GM19023 (cell line): ENCODE measurements around the gene OR5D16.
"Not testable (repeated sequence)": the region's sequence is repeated elsewhere in the genome, so short reads cannot be mapped to it uniquely, and the experiment has no call there.

Experiments used
- ATAC-seq: cut with Tn5 transposase; IDR thresholded peaks from one replicate; pipeline ENCODE4 v1.9.1; 2021; ENCODE audit warnings: mild to moderate bottlenecking, moderate library complexity; ENCODE audit not compliant: unreplicated experiment

The OR5D16 gene

DNA sequence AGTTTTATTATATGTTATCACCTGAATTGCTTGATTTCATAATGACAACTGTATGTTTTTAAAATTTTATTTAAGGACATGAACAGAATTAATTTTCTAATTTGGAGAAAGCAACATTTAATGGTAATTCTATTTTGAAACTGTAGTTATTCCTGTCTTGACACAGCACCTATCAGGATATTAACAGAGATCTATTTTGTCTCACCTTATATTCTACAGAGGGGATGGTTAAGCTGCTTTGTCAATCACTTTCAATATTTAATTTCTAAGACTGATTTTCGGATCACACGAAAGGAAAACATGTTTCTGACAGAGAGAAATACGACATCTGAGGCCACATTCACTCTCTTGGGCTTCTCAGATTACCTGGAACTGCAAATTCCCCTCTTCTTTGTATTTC is at the start of gene OR5D16:
TSS of gene OR5D16 (plus strand) at position 301 of the 400 bp plus-strand sequence. CDS start at position 301, 0 bp downstream.
- ATAC-seq = no peak

DNA sequence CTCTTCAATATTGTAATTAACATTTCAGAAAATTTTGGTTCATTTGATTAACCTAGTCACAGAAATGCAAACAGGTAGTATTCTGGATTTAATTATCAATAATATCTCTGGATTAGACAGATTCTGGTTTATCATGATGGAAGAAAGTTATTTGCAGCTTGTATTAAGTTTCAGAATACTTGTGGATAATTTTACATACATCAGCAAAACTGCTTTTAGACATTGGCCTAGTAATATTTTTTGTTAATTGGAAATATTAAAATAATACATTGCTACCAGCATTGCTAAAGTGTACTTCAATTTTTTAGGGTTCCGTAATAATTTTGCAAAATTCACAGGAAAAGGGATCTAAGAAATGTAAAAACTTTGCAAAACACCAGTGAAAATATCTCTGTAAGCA is 46.9 kb upstream of the OR5D16 start:
- no peak for ATAC-seq

DNA sequence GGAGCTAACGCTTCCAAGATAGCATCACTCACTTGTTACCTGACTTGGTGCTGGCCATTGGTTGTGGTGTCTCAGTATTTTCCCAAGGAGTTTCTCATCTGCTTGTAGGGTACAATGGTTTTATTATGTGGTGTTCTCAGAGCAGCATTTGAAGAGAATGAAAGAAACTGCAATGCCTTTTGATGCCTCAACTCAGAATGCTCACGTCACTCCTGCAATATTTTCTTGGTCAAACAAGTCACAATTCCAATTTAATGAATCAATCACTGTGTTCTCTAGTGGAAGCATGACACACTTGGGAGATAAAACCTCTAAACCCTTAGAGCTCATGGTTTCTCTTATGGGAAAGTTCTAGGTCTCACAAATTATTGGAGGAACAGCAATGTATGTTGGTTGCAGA is 45.2 kb upstream of the OR5D16 start:
- ATAC-seq = no peak

DNA sequence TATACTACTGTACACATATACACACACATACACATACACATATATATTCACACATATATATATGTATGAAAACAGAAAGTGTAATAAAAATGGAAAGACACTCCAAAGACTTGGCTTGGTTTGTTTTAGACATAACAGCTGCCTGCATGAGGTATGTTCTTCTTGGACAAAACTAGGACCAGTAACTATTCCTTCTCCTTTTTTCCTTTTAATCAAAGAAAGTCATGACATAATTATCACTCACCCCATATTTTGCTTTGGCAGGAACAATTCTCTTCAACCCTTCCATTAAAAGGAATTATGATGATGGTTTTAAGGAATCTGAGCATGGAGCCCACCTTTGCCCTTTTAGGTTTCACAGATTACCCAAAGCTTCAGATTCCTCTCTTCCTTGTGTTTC is 43.3 kb upstream of the OR5D16 start, which contains the start of gene OR5D14:
TSS of gene OR5D14 (plus strand) at position 301 of the 400 bp plus-strand sequence. CDS start at position 301, 0 bp downstream.
- ATAC-seq = no peak

DNA sequence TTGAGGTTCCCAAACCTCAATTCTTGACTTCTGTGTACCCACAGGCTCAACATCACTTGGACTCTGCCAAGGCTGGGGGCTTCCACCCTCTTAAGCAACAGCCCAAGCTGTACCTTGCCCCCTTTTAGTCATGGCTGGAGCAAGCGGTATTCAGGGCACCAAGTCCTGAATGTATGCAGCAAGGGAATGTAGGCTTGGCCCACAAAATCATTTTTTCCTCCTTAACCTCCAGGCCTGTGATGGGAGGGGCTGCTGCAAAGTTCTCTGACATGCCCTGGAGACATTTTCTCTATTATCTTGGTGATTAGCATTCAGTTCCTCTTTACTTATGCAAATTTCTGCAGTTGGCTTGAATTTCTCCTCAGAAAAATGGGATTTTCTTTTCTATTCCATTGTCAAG is 32.3 kb upstream of the OR5D16 start:
- no peak for ATAC-seq

DNA sequence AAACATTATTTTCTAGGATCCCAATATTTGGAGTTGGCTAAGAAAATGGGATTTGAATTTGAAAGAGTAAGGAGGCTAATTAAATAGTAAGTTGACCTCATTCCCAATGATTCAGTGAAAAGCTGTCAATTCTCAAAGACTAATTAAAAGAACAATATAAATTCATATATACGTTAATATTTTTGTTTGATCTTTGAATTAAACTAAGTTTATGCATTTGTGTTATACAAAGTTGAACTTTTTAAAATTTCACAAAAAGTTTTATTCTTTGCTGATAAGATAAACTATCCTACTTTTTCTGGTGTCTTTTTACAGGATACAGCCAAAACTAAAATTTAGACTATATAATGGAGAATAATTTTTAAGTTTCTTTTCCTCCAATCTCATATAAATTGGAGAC is 27.5 kb upstream of the OR5D16 start, which contains the start of gene OR5L1:
TSS of gene OR5L1 (plus strand) at position 301 of the 400 bp plus-strand sequence. CDS start 100 bp downstream, outside the sequence.
- ATAC-seq = no peak

DNA sequence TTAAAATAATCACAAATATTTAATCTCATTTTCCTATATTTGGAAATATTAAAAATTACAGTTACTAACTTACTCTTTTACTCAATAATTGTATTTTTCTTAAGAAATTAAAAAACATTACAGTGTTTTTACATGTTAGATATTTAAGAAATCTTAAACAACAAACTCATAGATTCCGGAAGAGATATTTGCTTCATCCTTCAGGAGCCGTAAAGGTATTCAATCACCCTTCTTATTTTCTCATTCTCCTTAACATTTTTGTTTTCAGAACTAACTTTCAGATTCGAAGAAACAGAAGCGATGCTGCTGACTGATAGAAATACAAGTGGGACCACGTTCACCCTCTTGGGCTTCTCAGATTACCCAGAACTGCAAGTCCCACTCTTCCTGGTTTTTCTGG is 19.2 kb upstream of the OR5D16 start, which contains the start of gene OR5D18:
TSS of gene OR5D18 (plus strand) at position 301 of the 400 bp plus-strand sequence. CDS start at position 301, 0 bp downstream.
- no peak for ATAC-seq

DNA sequence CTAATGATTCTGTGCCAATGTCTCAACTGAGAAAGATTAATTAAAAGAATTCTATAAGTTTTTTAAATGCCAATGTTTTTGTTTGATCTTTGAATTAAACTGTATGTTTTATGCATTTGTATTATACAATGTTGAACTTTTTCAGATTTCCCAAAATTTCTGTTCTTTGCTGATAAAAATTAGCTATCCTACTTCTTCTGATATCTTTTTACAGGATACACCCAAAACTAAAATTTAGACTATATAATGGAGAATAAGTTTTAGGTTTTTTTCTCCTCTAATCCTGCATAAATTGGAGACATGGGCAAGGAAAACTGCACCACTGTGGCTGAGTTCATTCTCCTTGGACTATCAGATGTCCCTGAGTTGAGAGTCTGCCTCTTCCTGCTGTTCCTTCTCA is 11.6 kb upstream of the OR5D16 start, which contains the start of gene OR5L2:
TSS of gene OR5L2 (plus strand) at position 301 of the 400 bp plus-strand sequence. CDS start at position 301, 0 bp downstream.
- ATAC-seq = no peak

DNA sequence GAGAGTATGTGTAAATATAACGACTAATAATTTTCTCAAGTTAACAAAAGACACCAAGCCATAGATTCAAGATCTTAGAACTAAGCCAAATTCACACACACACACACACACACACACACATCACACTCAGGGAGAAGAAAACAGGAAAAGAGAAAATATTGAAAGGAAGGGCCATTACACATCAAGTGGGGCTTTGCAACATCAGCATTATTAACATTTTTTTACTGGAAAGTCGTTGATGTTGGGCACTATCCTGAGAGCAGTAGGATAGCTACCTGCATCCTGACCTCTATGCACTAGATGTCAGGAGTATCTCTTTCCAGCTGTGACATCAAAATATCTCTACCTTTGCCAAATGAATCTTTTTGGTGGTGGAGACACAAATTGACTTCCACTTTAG is 8.9 kb downstream of the OR5D16 start:
- no peak for ATAC-seq

DNA sequence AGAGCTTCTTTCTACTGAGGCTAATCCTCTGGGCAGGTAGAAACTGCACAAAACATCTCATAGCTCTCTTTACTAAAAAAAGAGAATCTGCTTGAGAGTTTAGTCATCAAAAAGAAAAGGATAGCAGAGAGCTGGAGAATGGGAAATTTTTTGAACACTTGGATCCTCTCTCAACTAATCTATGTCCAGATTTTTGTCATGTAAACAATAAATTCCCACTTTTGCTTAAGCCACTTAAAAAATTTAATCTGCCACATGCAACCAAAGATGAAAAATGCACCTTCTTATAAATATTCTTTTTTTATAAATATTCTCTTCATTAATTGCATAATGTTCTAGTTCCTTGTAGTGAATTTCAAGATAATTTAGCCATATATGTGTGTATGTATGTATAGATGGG is 10.5 kb downstream of the OR5D16 start:
- no peak for ATAC-seq

DNA sequence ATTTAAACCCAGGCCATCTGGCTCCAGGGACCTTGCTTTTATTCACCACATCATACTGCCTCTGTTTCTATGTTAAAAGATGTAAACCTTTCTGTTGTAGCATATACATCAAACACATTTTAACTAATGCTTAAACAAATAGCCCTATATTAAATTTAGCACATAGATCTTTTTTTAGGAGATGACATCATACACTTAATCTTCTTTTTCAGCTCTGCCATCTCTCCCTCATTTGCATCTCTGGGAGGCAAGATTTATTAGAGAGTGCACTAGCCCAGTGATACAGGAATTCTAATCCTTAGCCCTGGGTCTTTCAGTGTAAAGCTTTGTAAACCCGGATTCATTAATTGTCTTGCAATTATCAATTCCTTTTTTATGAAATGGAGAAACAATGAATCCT is 13.6 kb downstream of the OR5D16 start:
- ATAC-seq = no peak

DNA sequence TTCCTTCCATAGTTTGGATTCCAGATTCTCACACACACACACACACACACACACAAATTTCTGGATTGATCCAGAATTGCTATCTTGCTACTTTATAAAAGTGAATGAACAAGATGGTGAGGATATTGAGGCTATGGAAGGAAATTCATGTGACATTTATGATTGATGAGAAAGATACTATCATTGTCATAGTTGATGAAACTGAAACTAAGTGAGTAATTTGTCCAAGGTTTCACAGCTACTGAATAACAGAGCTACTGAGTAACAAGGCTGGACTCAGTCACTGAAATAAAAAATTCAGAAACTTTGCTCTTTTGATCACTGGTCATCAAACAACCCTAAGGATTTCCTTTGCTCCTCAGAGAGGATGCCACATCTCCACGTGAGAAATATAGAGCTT is 16.2 kb downstream of the OR5D16 start:
- no peak for ATAC-seq

DNA sequence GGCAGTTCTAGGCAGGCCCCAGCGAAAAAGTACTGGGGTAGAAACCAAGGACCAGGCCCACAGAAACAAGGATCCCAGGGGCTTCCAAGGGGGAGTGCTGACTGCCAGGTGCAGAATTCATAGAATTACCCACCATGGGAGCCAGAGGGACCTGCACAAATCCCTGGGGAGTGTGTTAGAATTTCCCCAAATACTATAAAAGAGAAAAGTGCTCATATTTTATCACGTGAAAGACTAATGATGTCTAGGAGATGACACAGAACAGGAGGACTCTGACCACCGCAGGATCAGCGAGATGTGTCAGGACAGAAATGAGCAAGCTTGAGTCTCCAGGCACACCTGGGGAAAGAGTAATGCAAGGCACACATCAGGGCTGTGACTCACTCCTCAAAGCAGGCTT is 28.8 kb downstream of the OR5D16 start:
- not testable (repeated sequence) for ATAC-seq

DNA sequence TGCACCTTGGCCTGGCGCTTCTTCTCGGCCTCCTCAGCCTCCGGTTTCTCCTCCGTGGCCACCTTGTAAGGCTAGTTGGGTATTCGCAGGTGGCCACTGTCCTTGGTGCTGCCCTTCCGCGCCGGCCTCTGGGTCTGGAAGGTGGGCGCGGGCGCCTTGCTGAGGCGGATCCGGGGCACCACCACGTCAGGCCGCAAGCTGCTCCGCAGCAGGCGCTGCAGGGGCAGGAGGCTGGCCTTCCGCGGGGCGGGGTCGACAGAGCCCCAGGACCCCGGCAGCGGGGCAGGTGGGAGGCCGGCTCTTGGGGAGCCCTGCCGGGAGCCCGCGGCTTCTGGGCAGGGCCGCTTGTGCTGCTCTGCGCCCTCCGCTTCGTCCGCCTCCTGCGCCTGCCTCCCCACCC is 34.2 kb downstream of the OR5D16 start:
- not testable (repeated sequence) for ATAC-seq

DNA sequence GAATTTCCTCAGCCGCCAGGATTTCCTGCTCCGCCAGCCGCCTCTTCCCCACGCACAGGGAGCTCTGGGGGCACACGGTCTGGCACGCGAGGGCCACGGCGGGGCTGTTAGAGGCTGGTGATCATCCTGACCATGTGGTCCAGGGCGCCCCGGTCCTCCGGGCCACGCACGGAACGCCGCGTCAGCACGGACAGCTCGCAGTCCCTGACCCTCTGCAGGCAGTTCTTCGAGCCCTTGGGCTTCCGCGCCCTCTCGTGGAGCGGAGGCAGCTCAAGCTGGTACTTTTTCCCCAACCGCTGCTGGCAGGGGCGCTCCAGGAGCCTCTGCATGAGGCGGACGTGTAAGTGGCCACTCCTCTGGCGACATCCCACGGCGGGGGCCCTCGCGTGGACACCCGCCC is 34.6 kb downstream of the OR5D16 start:
- ATAC-seq = not testable (repeated sequence)

DNA sequence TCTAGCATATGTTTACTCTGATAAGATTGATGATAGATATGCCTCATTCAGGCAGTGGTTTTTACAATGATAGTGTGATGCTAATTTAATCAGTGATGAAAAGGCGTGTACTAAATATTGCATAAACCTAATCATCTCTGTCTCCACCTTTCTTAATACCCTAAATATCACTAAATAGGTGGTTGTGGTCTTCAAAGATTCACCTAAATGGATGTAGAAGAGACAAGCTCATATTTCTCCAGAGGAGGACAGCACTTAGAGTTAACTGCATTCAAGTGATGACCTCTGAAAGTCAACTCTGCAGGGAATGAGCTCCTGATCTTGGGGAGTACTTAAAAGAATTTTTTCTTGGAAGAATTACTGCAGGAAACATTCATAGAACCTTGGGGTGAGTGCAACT is 44.4 kb downstream of the OR5D16 start, which contains the start of gene TRIM51:
TSS of gene TRIM51 (plus strand) at position 301 of the 400 bp plus-strand sequence. CDS start 2,132 bp downstream, outside the sequence.
- not testable (repeated sequence) for ATAC-seq

DNA sequence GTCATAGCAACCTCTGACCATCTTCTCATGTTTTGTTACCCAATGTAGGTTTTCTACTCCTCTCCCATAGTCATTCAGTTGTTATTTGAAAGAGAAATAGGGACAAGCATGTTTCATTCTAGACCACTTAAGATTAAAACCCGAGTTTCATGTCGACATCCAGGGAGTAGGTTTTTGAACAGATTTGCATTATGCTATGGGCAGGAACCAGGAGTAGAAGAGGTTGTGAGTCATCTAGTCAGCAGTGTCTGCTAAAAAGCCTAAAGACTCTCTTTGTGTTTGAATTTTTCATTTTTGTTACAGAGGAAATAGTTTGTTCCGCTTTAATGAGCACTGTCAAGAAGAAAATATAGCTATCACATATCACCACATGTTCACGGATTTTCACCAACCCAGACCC is 46.4 kb downstream of the OR5D16 start:
- not testable (repeated sequence) for ATAC-seq

DNA sequence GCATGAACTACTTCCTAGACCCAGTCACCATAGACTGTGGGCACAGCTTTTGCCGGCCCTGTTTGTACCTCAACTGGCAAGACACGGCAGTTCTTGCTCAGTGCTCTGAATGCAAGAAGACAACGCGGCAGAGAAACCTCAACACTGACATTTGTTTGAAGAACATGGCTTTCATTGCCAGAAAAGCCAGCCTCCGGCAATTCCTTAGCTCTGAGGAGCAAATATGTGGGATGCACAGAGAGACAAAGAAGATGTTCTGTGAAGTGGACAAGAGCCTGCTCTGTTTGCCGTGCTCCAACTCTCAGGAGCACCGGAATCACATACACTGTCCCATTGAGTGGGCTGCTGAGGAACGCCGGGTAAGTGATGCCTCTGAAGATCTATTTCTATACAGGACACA is 46.9 kb downstream of the OR5D16 start:
- not testable (repeated sequence) for ATAC-seq
